ENCODE data around the gene MAST1.

DNA sequence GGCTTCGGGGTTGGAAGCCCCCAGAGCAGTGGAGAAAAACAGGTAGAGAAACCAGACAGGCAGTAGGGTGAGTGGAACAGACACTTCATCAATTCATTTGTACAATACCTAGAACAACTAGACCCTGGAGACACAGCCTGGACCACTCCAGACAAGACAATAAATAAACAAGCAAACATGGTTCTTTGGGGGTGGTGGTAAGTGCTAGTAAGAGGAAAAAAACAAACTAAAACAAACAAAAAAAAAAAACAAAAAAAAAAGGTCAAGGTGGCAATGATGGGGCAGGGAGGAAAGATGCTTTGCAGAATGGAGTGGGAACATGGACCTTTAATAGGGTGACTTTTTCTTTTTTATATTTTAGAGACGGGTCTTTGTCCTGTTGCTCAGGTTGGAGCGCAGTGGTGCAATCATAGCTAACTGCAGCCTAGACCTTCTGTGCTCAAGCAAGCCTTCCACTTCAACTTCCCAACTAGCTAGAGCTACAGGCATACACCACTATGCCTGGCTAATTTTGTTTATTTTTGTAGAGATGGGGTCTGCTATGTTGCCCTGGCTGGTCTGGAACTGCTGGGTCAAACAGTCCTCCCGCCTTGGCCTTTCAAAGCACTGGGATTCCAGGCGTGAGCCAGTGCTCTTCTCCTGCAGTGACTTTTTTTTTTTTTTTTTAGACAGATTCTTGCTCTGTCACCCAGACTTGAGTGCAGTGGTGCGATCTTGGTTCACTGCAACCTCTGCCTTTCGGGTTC lies 43.9 kb upstream of the MAST1 start:
- TF ChIP-seq CTCF (IDR thresholded peaks at IDR 0.05; ENCODE audit: poor library complexity) (no peak), EZH2phosphoT487 (IDR thresholded peaks at IDR 0.05; ENCODE audit: low read depth, severe bottlenecking, unreplicated experiment) (no peak)

Data from hepatocyte (in vitro differentiated cells).